ENCODE data around the gene FRS3. TPM values are rescaled to one million over a fixed set of nuclear protein-coding genes. Genes with fewer than 3 reads are reported as not detected.
A peak's percentile ranks its signal among the peaks of the same experiment; 100 is the strongest.

FRS3 gene
- total and polyA plus RNA-seq, 9 of the 15 experiments (the other 6 are each of a cell fraction or from before 2014, with no cell fraction given) = 0.03 to 3.7 (median 1.6) TPM

DNA sequence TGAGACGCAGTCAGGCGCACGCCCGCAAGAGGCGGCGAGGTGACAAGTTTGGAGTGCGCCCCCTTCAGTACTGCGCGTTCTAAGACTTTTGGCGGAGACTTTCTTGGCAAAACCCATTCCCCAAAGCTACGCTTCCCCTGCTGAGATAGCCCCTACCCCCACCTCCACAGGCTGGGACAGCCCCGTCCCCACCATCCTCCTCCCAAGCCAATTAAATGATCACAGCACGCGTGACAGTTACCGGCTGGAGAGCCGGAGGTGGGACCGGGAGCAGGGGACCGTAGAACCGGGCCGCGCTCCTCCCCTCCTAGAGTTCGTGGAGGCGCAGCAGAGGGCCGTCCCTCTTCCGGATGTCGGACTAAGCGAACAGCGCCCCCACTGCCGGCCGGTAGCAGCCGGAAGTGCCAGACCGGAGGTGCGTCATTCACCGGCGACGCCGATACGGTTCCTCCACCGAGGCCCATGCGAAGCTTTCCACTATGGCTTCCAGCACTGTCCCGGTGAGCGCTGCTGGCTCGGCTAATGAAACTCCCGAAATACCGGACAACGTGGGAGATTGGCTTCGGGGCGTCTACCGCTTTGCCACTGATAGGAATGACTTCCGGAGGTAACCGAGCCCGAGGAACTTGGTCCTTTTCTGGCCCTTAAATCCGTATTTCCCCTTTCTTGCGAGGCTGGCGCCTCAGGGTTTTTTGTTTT, 7.7 kb upstream of the FRS3 start, which contains the start of gene TOMM6 (continued):
- TF ChIP-seq, protein P1, sequence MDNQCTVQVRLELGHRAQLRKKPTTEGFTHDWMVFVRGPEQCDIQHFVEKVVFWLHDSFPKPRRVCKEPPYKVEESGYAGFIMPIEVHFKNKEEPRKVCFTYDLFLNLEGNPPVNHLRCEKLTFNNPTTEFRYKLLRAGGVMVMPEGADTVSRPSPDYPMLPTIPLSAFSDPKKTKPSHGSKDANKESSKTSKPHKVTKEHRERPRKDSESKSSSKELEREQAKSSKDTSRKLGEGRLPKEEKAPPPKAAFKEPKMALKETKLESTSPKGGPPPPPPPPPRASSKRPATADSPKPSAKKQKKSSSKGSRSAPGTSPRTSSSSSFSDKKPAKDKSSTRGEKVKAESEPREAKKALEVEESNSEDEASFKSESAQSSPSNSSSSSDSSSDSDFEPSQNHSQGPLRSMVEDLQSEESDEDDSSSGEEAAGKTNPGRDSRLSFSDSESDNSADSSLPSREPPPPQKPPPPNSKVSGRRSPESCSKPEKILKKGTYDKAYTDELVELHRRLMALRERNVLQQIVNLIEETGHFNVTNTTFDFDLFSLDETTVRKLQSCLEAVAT (IDR thresholded peaks at IDR 0.05) = peak; percentile 33 to 44; a peak in 3 of 4 replicates
- TF ChIP-seq, protein P2, sequence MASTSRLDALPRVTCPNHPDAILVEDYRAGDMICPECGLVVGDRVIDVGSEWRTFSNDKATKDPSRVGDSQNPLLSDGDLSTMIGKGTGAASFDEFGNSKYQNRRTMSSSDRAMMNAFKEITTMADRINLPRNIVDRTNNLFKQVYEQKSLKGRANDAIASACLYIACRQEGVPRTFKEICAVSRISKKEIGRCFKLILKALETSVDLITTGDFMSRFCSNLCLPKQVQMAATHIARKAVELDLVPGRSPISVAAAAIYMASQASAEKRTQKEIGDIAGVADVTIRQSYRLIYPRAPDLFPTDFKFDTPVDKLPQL (IDR thresholded peaks at IDR 0.05; ENCODE audit: extremely low read depth, insufficient read length) = peak; percentile 25
- TF ChIP-seq FUS (optimal IDR thresholded peaks at IDR 0.05; ENCODE audit: low read depth, low read length) = no peak
- no peak; the same call in 1 of the 2 replicates for TF ChIP-seq SMAD3 (CRISPR knock-in tag; conservative IDR thresholded peaks at IDR 0.05)
- peak; percentile 52; the same call in 1 of the 2 replicates for TF ChIP-seq SMARCA5 (IDR thresholded peaks at IDR 0.05)
- TF ChIP-seq POLR2H (tag; IDR thresholded peaks at IDR 0.05; ENCODE audit: low read depth) = peak; percentile 92
- TF ChIP-seq ZNF445 (CRISPR knock-in tag; IDR thresholded peaks at IDR 0.05; ENCODE audit: low read depth) = no peak
- peak; percentile 20; the same call in 1 of the 2 replicates for TF ChIP-seq TARDBP (IDR thresholded peaks at IDR 0.05)
- peak; percentile 99 for TF ChIP-seq GABPB1 (CRISPR knock-in tag; IDR thresholded peaks at IDR 0.05)
- TF ChIP-seq CHD2 (IDR thresholded peaks at IDR 0.05; ENCODE audit: low read depth, low read length) = 0 out of 2 replicates have a peak, but pooled peaks have one; percentile 25
- TF ChIP-seq NR2F6 (CRISPR knock-in tag; IDR thresholded peaks at IDR 0.05) = no peak
- peak; percentile 95 for TF ChIP-seq POLR2AphosphoS5 (IDR thresholded peaks at IDR 0.05; ENCODE audit: control insufficient read depth, insufficient read depth, low read depth, low read length)
- TF ChIP-seq ELF4 (CRISPR knock-in tag; IDR thresholded peaks at IDR 0.05) = peak; percentile 45
- no peak for TF ChIP-seq PCBP2 (IDR thresholded peaks at IDR 0.05; ENCODE audit: low read depth, low read length, poor library complexity, severe bottlenecking)
- TF ChIP-seq, protein P3, sequence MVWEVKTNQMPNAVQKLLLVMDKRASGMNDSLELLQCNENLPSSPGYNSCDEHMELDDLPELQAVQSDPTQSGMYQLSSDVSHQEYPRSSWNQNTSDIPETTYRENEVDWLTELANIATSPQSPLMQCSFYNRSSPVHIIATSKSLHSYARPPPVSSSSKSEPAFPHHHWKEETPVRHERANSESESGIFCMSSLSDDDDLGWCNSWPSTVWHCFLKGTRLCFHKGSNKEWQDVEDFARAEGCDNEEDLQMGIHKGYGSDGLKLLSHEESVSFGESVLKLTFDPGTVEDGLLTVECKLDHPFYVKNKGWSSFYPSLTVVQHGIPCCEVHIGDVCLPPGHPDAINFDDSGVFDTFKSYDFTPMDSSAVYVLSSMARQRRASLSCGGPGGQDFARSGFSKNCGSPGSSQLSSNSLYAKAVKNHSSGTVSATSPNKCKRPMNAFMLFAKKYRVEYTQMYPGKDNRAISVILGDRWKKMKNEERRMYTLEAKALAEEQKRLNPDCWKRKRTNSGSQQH (CRISPR knock-in tag; IDR thresholded peaks at IDR 0.05) = no peak
- TF ChIP-seq SAP30 (IDR thresholded peaks at IDR 0.05; ENCODE audit: borderline replicate concordance, insufficient read depth, low read depth, low read length, poor library complexity, severe bottlenecking) = peak; percentile 90
- no peak for TF ChIP-seq ZNF507 (tag; conservative IDR thresholded peaks at IDR 0.05)
- TF ChIP-seq, protein P4, sequence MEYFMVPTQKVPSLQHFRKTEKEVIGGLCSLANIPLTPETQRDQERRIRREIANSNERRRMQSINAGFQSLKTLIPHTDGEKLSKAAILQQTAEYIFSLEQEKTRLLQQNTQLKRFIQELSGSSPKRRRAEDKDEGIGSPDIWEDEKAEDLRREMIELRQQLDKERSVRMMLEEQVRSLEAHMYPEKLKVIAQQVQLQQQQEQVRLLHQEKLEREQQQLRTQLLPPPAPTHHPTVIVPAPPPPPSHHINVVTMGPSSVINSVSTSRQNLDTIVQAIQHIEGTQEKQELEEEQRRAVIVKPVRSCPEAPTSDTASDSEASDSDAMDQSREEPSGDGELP (CRISPR knock-in tag; IDR thresholded peaks at IDR 0.05; ENCODE audit: borderline replicate concordance) = peak; percentile 93
- TF ChIP-seq CEBPB (tag; IDR thresholded peaks at IDR 0.05) = no peak
- TF ChIP-seq, protein P5, sequence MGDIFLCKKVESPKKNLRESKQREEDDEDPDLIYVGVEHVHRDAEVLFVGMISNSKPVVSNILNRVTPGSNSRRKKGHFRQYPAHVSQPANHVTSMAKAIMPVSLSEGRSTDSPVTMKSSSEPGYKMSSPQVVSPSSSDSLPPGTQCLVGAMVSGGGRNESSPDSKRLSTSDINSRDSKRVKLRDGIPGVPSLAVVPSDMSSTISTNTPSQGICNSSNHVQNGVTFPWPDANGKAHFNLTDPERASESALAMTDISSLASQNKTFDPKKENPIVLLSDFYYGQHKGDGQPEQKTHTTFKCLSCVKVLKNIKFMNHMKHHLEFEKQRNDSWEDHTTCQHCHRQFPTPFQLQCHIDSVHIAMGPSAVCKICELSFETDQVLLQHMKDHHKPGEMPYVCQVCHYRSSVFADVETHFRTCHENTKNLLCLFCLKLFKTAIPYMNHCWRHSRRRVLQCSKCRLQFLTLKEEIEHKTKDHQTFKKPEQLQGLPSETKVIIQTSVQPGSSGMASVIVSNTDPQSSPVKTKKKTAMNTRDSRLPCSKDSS (IDR thresholded peaks at IDR 0.05; ENCODE audit: low read depth, partially characterized antibody) = no peak
- TF ChIP-seq POLR3A (IDR thresholded peaks at IDR 0.05; ENCODE audit: borderline replicate concordance, extremely low read depth, insufficient read depth, insufficient read length) = no peak
- TF ChIP-seq TCF3 (CRISPR knock-in tag; IDR thresholded peaks at IDR 0.05) = peak; percentile 35; the same call in 1 of the 2 replicates

All from K562 (cell line).